Kidney epithelial cell (primary cell): Measurements from ENCODE around the gene ZNF594. TPM values are rescaled to one million over a fixed set of nuclear protein-coding genes. Genes with fewer than 3 reads are reported as not detected.

Source experiments
- DNase-seq: peaks from one replicate; pipeline ENCODE4 v3.0.0-alpha.2; 2010; ENCODE audit warnings: low read depth
- H3K27me3 ChIP-seq: 2 replicates; pipeline ENCODE4 v1.6.0; 2011; ENCODE audit warnings: low read length; ENCODE audit not compliant: control insufficient read depth, insufficient read depth
- H3K36me3 ChIP-seq: 2 replicates; pipeline ENCODE4 v1.5.1; 2011; ENCODE audit warnings: low read length; ENCODE audit not compliant: control insufficient read depth, insufficient read depth
- H3K4me3 ChIP-seq: 2 replicates; pipeline ENCODE4 v1.5.1; 2011; ENCODE audit warnings: low read depth, mild to moderate bottlenecking, control low read depth, low read length
- CTCF ChIP-seq: IDR thresholded peaks from 2 replicates; pipeline ENCODE4 v1.5.1; 2011; ENCODE audit warnings: mild to moderate bottlenecking, moderate library complexity, low read length, control low read depth, inconsistent platforms; ENCODE audit not compliant: insufficient read depth, poor library complexity, severe bottlenecking
- total RNA-seq: library from RNA; depleted of rRNA; stranded (reverse); fragments of >200 nt; gene quantifications from 2 replicates; pipeline ENCODE4 v1.2.3, GENCODE V29; 2015

The ZNF594 gene
- total RNA-seq, 1 donor from 2014 or later: 9.4 TPM

- DNase-seq: no peak
- TF ChIP-seq CTCF: no peak
These were observed 11.7 kb upstream of the ZNF594 start for GRCh38 chr17:5203178-5203907.

GRCh38 chr17:5201011-5201410 is 9.3 kb upstream of the ZNF594 start:
- H3K36me3 ChIP-seq: no peaks in the 10 kb centered on the region
- TF ChIP-seq CTCF: no peak
- no peak overlapping the region for H3K4me3 ChIP-seq
- no peak for DNase-seq
- no peaks in the 10 kb centered on the region for H3K27me3 ChIP-seq

More at GRCh38 chr17:5203178-5203907, 11.7 kb upstream of the ZNF594 start:
- H3K4me3 ChIP-seq: no peak overlapping the region
- no peaks in the 10 kb centered on the region for H3K27me3 ChIP-seq
- H3K36me3 ChIP-seq: no peaks in the 10 kb centered on the region

GRCh38 chr17:5200360-5200759 is 8.7 kb upstream of the ZNF594 start:
- no peak for DNase-seq
- no peak overlapping the region for H3K4me3 ChIP-seq
- no peaks in the 10 kb centered on the region for H3K27me3 ChIP-seq
- H3K36me3 ChIP-seq: no peaks in the 10 kb centered on the region
- TF ChIP-seq CTCF: no peak

GRCh38 chr17:5198472-5198871 is 6.8 kb upstream of the ZNF594 start:
- Histone ChIP-seq H3K27me3 (no peaks in the 10 kb centered on the region), H3K36me3 (no peaks in the 10 kb centered on the region), H3K4me3 (no peak overlapping the region)
- no peak for TF ChIP-seq CTCF
- no peak for DNase-seq

GRCh38 chr17:5194346-5194745 is 2.7 kb upstream of the ZNF594 start:
- no peak for TF ChIP-seq CTCF
- H3K27me3 ChIP-seq: no peaks in the 10 kb centered on the region

GRCh38 chr17:5184288-5184687 is 7.4 kb downstream of the ZNF594 start:
- no peak for DNase-seq
- H3K36me3 ChIP-seq: no peaks in the 10 kb centered on the region

More at GRCh38 chr17:5194346-5194745, 2.7 kb upstream of the ZNF594 start:
- H3K36me3 ChIP-seq: no peaks in the 10 kb centered on the region
- DNase-seq: no peak
- no peak overlapping the region for H3K4me3 ChIP-seq

More at GRCh38 chr17:5184288-5184687, 7.4 kb downstream of the ZNF594 start:
- H3K4me3 ChIP-seq: no peak overlapping the region
- H3K27me3 ChIP-seq: no peaks in the 10 kb centered on the region
- no peak for TF ChIP-seq CTCF
